Osteocyte (in vitro differentiated cells): Measurements from ENCODE around the gene TTC39B. TPM values are rescaled to one million over a fixed set of nuclear protein-coding genes. Genes with fewer than 3 reads are reported as not detected.
A peak's percentile ranks its signal among the peaks of the same experiment; 100 is the strongest.

ENCODE experiments used
- DNase-seq: peaks from one replicate; pipeline ENCODE4 v3.0.0; 2021; ENCODE audit warnings: mixed read lengths; ENCODE audit not compliant: unreplicated experiment; ENCODE audit errors: extremely low spot score
- H3K27ac Mint-ChIP-seq: one replicate; pipeline ENCODE4 v1.8.0; 2021; ENCODE audit warnings: mild to moderate bottlenecking, mixed read lengths; ENCODE audit not compliant: unreplicated experiment
- H3K27me3 Mint-ChIP-seq: one replicate; pipeline ENCODE4 v1.8.0; 2021; ENCODE audit warnings: mixed read lengths; ENCODE audit not compliant: unreplicated experiment
- H3K36me3 Mint-ChIP-seq: one replicate; pipeline ENCODE4 v1.8.0; 2021; ENCODE audit warnings: mixed read lengths; ENCODE audit not compliant: unreplicated experiment
- H3K4me1 Mint-ChIP-seq: one replicate; pipeline ENCODE4 v1.8.0; 2021; ENCODE audit warnings: mixed read lengths; ENCODE audit not compliant: unreplicated experiment
- H3K4me3 Mint-ChIP-seq: one replicate; pipeline ENCODE4 v1.8.0; 2021; ENCODE audit warnings: mild to moderate bottlenecking, moderate library complexity, mixed read lengths; ENCODE audit not compliant: unreplicated experiment
- H3K9me3 Mint-ChIP-seq: one replicate; pipeline ENCODE4 v1.8.0; 2021; ENCODE audit warnings: mixed read lengths; ENCODE audit not compliant: unreplicated experiment
- CTCF ChIP-seq: fragments of 200-600 bp; sonication (generic); IDR thresholded peaks from 2 replicates; pipeline ENCODE4 v1.5.0; 2021; ENCODE audit warnings: antibody characterized with exemption, mild to moderate bottlenecking, moderate library complexity
- total RNA-seq: library from RNA; stranded (reverse); gene quantifications from 2 replicates; pipeline ENCODE4 v1.2.1, GENCODE V29; 2021

The TTC39B gene
- total RNA-seq, 1 donor from 2014 or later, result 25.5 TPM

DNA sequence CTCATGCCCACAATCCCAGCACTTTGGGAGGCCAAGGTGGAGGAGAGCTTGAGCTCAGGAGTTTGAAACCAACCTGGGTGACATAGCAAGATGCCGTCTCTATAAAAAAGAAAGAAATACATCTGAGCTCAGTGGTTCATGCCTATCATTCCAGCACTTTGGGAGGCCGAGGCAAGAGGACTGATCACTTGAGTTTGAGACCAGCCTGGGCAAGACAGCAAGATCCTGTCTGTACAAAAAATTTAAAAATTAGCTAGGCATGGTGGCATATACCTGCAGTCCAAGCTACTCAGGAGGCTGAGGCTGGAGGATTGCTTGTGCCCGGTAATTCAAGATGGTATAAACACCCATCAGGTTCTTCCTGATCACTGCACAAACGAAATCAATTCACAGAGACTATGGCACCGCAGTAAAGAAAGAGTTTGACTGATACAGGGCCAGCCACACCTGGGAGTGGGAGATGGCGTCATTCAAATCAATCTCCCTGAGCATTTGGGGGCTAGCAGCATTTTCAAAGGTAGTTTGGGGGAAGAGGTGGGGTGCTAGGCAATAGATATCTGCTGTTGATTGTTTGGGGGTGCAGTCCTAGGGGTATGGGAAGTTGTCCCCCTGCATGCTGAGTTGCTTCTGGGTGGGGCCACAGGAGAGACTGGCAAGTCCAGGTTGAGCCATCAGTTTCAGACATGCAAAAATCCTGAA lies 169.2 kb downstream of the TTC39B start:
- TF ChIP-seq CTCF, result no peak
- Mint-ChIP-seq H3K9me3 (no peaks in the 10 kb centered on the region), H3K27ac (no peak overlapping the region), H3K36me3 (no peaks in the 10 kb centered on the region), H3K4me3 (no peak overlapping the region), H3K4me1 (peaks cover 11% of the 10 kb centered on the region), H3K27me3 (peaks cover 15% of the 10 kb centered on the region)
- DNase-seq, result no peak

GRCh38 chr9:15137089-15137488 lies 169.9 kb downstream of the TTC39B start:
- no peaks in the 10 kb centered on the region for H3K36me3 Mint-ChIP-seq
- no peaks in the 10 kb centered on the region for H3K9me3 Mint-ChIP-seq
- no peak for DNase-seq
- no peak overlapping the region for H3K4me3 Mint-ChIP-seq
- H3K4me1 Mint-ChIP-seq, result peaks cover 11% of the 10 kb centered on the region
- H3K27me3 Mint-ChIP-seq, result peaks cover 20% of the 10 kb centered on the region
- no peak for TF ChIP-seq CTCF
- no peak overlapping the region for H3K27ac Mint-ChIP-seq

- no peak for TF ChIP-seq CTCF
- H3K27ac Mint-ChIP-seq, result no peak overlapping the region
- H3K9me3 Mint-ChIP-seq, result no peaks in the 10 kb centered on the region
- peaks cover 21% of the 10 kb centered on the region for H3K27me3 Mint-ChIP-seq
- no peak for DNase-seq
- no peaks in the 10 kb centered on the region for H3K36me3 Mint-ChIP-seq
- H3K4me1 Mint-ChIP-seq, result peaks cover 11% of the 10 kb centered on the region
- no peak overlapping the region for H3K4me3 Mint-ChIP-seq
Measured at GRCh38 chr9:15136646-15137045, 170.4 kb downstream of the TTC39B start.

- Mint-ChIP-seq H3K36me3 (no peaks in the 10 kb centered on the region), H3K4me1 (peaks cover 11% of the 10 kb centered on the region), H3K27me3 (peaks cover 25% of the 10 kb centered on the region), H3K9me3 (no peaks in the 10 kb centered on the region), H3K27ac (no peak overlapping the region), H3K4me3 (peak overlapping the region; percentile 62)
- TF ChIP-seq CTCF, result peak; percentile 88
- DNase-seq, result no peak
Measured at GRCh38 chr9:15135164-15135792, 171.7 kb downstream of the TTC39B start.

DNA sequence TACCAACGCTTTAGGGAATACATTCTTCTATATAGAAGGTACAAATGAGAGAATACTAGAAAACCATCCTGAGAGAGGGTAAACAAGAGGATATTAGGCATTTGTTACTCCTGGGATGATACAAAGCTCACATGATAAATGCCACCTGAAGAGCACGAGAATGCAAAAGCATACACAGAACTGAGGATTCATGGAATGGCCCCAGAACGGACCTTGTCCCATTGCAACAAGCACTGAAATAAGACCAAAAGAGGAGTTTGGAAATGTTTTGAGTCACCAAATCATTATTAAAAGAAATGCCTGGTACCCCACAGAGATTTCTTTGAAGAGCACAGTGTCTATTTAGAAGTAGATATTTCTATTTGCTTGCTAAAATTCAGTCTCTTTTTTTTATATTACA lies 173.5 kb downstream of the TTC39B start:
- no peak for DNase-seq
- TF ChIP-seq CTCF, result no peak
- no peaks in the 10 kb centered on the region for H3K36me3 Mint-ChIP-seq
- no peaks in the 10 kb centered on the region for H3K9me3 Mint-ChIP-seq
- peaks cover 7% of the 10 kb centered on the region for H3K4me1 Mint-ChIP-seq
- no peak overlapping the region for H3K27ac Mint-ChIP-seq
- H3K27me3 Mint-ChIP-seq, result peaks cover 25% of the 10 kb centered on the region
- H3K4me3 Mint-ChIP-seq, result no peak overlapping the region
